Hepatocyte (in vitro differentiated cells): Measurements from ENCODE around the gene SAMD4A.

ENCODE experiments used
- EZH2 ChIP-seq: fragments of 200-600 bp; sonication (generic); IDR thresholded peaks from 2 replicates; pipeline ENCODE4 v1.6.1; 2016; ENCODE audit warnings: antibody characterized with exemption, mild to moderate bottlenecking, borderline replicate concordance
- TF ChIP-seq, protein P1 (sequence below): fragments of 200-600 bp; sonication (generic); IDR thresholded peaks from 2 replicates; pipeline ENCODE4 v1.5.1; 2016; ENCODE audit warnings: antibody characterized with exemption, mild to moderate bottlenecking; ENCODE audit not compliant: poor library complexity

DNA sequence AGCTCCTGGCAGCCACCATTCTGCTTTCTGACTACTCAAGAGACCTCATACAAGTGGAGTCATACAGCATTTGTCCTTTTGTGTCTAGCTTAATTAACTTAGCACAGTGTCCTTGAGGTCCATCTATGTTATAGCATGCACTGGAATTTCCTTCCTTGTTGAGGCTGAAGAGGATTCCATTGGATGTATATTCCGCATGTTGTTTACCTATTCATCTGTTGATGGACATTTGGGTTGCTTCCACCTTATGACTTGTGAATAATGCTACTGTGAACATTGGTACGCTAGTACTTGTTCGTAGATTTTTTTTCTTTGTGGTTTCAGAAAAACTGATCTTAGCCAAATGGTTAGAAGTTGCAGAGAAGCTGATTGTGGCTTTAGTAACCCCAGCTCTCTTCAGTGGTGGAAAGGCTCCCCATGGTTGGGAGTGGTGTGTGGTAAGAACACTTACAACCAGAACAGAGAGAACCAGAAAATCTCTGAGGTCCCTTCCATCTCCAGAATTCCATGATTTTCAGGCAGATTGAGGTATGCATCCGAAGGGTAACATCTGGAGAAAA is 118.4 kb downstream of the SAMD4A start:
- TF ChIP-seq, protein P1, sequence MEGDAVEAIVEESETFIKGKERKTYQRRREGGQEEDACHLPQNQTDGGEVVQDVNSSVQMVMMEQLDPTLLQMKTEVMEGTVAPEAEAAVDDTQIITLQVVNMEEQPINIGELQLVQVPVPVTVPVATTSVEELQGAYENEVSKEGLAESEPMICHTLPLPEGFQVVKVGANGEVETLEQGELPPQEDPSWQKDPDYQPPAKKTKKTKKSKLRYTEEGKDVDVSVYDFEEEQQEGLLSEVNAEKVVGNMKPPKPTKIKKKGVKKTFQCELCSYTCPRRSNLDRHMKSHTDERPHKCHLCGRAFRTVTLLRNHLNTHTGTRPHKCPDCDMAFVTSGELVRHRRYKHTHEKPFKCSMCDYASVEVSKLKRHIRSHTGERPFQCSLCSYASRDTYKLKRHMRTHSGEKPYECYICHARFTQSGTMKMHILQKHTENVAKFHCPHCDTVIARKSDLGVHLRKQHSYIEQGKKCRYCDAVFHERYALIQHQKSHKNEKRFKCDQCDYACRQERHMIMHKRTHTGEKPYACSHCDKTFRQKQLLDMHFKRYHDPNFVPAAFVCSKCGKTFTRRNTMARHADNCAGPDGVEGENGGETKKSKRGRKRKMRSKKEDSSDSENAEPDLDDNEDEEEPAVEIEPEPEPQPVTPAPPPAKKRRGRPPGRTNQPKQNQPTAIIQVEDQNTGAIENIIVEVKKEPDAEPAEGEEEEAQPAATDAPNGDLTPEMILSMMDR = no peak
- no peak for TF ChIP-seq EZH2
